ENCODE measurements around the gene SYCP2. TPM values are rescaled to one million over a fixed set of nuclear protein-coding genes. Genes with fewer than 3 reads are reported as not detected.

SYCP2 gene
- total and polyA plus RNA-seq, 2 of the 8 experiments (the other 6 are each of a cell fraction or from before 2014, with no cell fraction given), result 0.02 to 0.50 TPM

GRCh38 chr20:59895908-59896307 lies 37.5 kb downstream of the SYCP2 start:
- no peak overlapping the region for H3K4me2 ChIP-seq (ENCODE audit: insufficient read depth in 1 of 2, low read depth in 2 of 2, low read length in 2 of 2)
- H3K9me3 ChIP-seq (ENCODE audit: insufficient read depth in 2 of 2, low read depth in 1 of 2, low read length in 1 of 2), result peaks cover 28 to 35% of the 10 kb centered on the region in 2 experiments
- H3K56ac ChIP-seq (replicated peaks; ENCODE audit: insufficient read length, low read depth, low read length), result no peak overlapping the region
- no peak overlapping the region for H2BK15ac ChIP-seq (ENCODE audit: low read length)
- no peaks in the 10 kb centered on the region for H3K36me3 ChIP-seq (ENCODE audit: control insufficient read depth in 2 of 4, insufficient read depth in 4 of 4, low read length in 3 of 4)
- no peak overlapping the region for H3K4me3 ChIP-seq (ENCODE audit: extremely low read depth in 1 of 4, insufficient read depth in 2 of 4, low read depth in 3 of 4, low read length in 4 of 4)
- no peak overlapping the region for H3K23ac ChIP-seq (ENCODE audit: insufficient read length)
- H3K4me1 ChIP-seq (replicated peaks in 1 of 4; ENCODE audit: control insufficient read depth in 3 of 4, insufficient read depth in 4 of 4, low read length in 3 of 4), result no peaks in the 10 kb centered on the region
- POLR2A ChIA-PET (ENCODE audit: partially characterized antibody), result no interaction called here
- no peak overlapping the region for H4K5ac ChIP-seq (ENCODE audit: insufficient read length, low read depth, low read length)
- H3K79me2 ChIP-seq (ENCODE audit: control insufficient read depth in 1 of 2, insufficient read depth in 2 of 2, low read length in 2 of 2), result no peaks in the 10 kb centered on the region
- no peak overlapping the region for H2AK5ac ChIP-seq (ENCODE audit: low read depth, low read length)
- no peaks in the 10 kb centered on the region for H3K27me3 ChIP-seq (replicated peaks in 1 of 4; ENCODE audit: control insufficient read depth in 3 of 4, extremely low read depth in 1 of 4, insufficient read depth in 3 of 4, low read length in 3 of 4)
- no peak for FAIRE-seq
- TF ChIP-seq RFX5 (IDR thresholded peaks at IDR 0.05; ENCODE audit: borderline replicate concordance, low read depth, low read length) (no peak), ASH2L (IDR thresholded peaks at IDR 0.05; ENCODE audit: low read length) (no peak), KDM4A (IDR thresholded peaks at IDR 0.05; ENCODE audit: low read depth, low read length, severe bottlenecking) (no peak), TEAD4 (IDR thresholded peaks at IDR 0.05; ENCODE audit: low read depth, low read length) (no peak), SIN3A (conservative IDR thresholded peaks at IDR 0.05 in 1 of 2, IDR thresholded peaks at IDR 0.05 in 1 of 2; ENCODE audit: low read depth in 1 of 2, low read length in 2 of 2) (no peak), KDM1A (IDR thresholded peaks at IDR 0.05; ENCODE audit: borderline replicate concordance, low read length) (no peak), EP300 (IDR thresholded peaks at IDR 0.05; ENCODE audit: borderline replicate concordance in 1 of 2, low read depth in 2 of 2, low read length in 2 of 2) (no peak)
- no peak overlapping the region for H3K27ac ChIP-seq (ENCODE audit: low read depth, low read length)
- no peak overlapping the region for H3K18ac ChIP-seq (ENCODE audit: extremely low read depth, low read length)
- H4K8ac ChIP-seq (ENCODE audit: extremely low read depth, insufficient read depth, low read length), result no peak overlapping the region
- H2AFZ ChIP-seq (ENCODE audit: low read length), result no peak overlapping the region
- CTCF ChIA-PET (ENCODE audit: partially characterized antibody), result interaction anchor here (0.8 kb wide), 1 partner anchor 15 kb away, joined by 3 read pairs; no protein-coding TSS in a partner anchor
- no peak overlapping the region for H4K91ac ChIP-seq (replicated peaks; ENCODE audit: insufficient read length, low read length)
- DNase-seq (ENCODE audit: low read depth in 1 of 2, low spot score in 2 of 2), result no peak
- H2BK12ac ChIP-seq (ENCODE audit: low read depth, low read length), result no peak overlapping the region
- no peak overlapping the region for H3K9ac ChIP-seq (replicated peaks in 1 of 4; ENCODE audit: extremely low read depth in 1 of 4, low read depth in 3 of 4, low read length in 3 of 4)
- 95% methylated on average over 1 of the region's 1 CpG; no CpG with 5 or more reads in 1 of the 2 experiments for WGBS, 2 experiments (ENCODE audit: extremely low coverage in 1 of 2, insufficient coverage in 1 of 2, insufficient read length in 1 of 2, insufficient replicate concordance in 2 of 2, low coverage in 1 of 2, low lambda C conversion rate in 2 of 2, missing lambda C conversion rate in 1 of 2)
- no peak overlapping the region for H2BK20ac ChIP-seq (ENCODE audit: low read length)
- H3K4ac ChIP-seq (replicated peaks; ENCODE audit: insufficient read length, low read depth, low read length), result no peak overlapping the region
- H3K23me2 ChIP-seq (ENCODE audit: low read depth, low read length), result no peaks in the 10 kb centered on the region
- H3K79me1 ChIP-seq (ENCODE audit: low read depth, low read length), result no peaks in the 10 kb centered on the region
- H4K20me1 ChIP-seq (replicated peaks in 1 of 2; ENCODE audit: control insufficient read depth in 1 of 2, insufficient read depth in 2 of 2, low read length in 2 of 2), result no peaks in the 10 kb centered on the region
- no peak overlapping the region for H2BK5ac ChIP-seq (ENCODE audit: low read depth, low read length)
- H2BK120ac ChIP-seq (replicated peaks; ENCODE audit: low read depth, low read length), result no peak overlapping the region
- no peak overlapping the region for H3K14ac ChIP-seq (ENCODE audit: insufficient read length)

Measured in H1 (cell line).